Left ventricle myocardium inferior (tissue), 1 donor: ENCODE measurements around the gene DNAAF8. TPM values are rescaled to one million over a fixed set of nuclear protein-coding genes. Genes with fewer than 3 reads are reported as not detected.

Experiments
- DNase-seq: peaks from one replicate; pipeline ENCODE4 v3.0.0-alpha.2; 2020
- H3K27ac ChIP-seq: fragments of 200-600 bp; replicated peaks from 2 replicates; pipeline ENCODE4 v1.8.0; 2021
- H3K27me3 ChIP-seq: fragments of 200-600 bp; 2 replicates; pipeline ENCODE4 v1.8.0; 2021; ENCODE audit warnings: low read depth
- H3K36me3 ChIP-seq: fragments of 200-600 bp; 2 replicates; pipeline ENCODE4 v1.8.0; 2021
- H3K4me1 ChIP-seq: fragments of 200-600 bp; 2 replicates; pipeline ENCODE4 v1.8.0; 2021
- H3K4me3 ChIP-seq: fragments of 200-600 bp; 2 replicates; pipeline ENCODE4 v1.8.0; 2021; ENCODE audit warnings: mild to moderate bottlenecking, moderate library complexity
- H3K9me3 ChIP-seq: fragments of 200-600 bp; replicated peaks from 2 replicates; pipeline ENCODE4 v1.8.0; 2021
- intact Hi-C: fragments of 100-400 bp; cut with micrococcal nuclease; formaldehyde crosslinking; loops from one replicate; pipeline ENCODE4 v1.11.0; 2022
- total RNA-seq: library from RNA; stranded (reverse); fragmentation: NEBNext Ultra II Directional; extraction: Animal tissue kit (Norgen Biotek cat#: 25700); gene quantifications from one replicate; pipeline ENCODE4 v1.2.1, GENCODE V29; 2021
- TF ChIP-seq, protein P1 (sequence below): fragments of 200-600 bp; IDR thresholded peaks from 2 replicates; pipeline ENCODE4 v1.8.0; 2021; ENCODE audit warnings: antibody characterized with exemption, mild to moderate bottlenecking, borderline replicate concordance
- donor health status: DM: no; HTN: yes; CAD: no; lungs with severe emphysema.

The DNAAF8 gene
- total RNA-seq, 1 donor from 2014 or later = 0.77 TPM

DNA sequence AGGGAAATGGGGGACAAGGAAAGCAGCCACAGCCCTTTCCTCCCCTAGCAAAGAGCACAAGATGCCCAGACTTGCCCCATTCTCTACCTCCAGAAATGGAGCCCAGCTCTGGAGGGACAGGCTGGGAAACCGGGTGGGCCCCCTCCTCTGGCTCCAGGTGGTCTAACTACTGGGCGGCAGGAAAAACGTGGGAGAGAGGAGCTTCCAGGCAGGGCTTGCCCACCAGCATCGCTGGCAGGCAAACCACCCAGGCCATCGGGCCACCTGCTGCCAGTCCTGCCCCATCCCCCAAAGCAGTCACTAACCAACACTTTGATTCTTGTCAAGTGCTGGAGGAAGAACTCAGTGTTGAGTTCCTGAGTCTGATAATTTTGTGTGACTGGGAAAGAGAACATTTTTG, 15.9 kb upstream of the DNAAF8 start:
- H3K9me3 ChIP-seq = no peaks in the 10 kb centered on the region
- no peak overlapping the region for H3K27ac ChIP-seq
- H3K4me1 ChIP-seq = no peaks in the 10 kb centered on the region
- no peaks in the 10 kb centered on the region for H3K27me3 ChIP-seq
- no peak for DNase-seq
- TF ChIP-seq, protein P1, sequence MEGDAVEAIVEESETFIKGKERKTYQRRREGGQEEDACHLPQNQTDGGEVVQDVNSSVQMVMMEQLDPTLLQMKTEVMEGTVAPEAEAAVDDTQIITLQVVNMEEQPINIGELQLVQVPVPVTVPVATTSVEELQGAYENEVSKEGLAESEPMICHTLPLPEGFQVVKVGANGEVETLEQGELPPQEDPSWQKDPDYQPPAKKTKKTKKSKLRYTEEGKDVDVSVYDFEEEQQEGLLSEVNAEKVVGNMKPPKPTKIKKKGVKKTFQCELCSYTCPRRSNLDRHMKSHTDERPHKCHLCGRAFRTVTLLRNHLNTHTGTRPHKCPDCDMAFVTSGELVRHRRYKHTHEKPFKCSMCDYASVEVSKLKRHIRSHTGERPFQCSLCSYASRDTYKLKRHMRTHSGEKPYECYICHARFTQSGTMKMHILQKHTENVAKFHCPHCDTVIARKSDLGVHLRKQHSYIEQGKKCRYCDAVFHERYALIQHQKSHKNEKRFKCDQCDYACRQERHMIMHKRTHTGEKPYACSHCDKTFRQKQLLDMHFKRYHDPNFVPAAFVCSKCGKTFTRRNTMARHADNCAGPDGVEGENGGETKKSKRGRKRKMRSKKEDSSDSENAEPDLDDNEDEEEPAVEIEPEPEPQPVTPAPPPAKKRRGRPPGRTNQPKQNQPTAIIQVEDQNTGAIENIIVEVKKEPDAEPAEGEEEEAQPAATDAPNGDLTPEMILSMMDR = no peak
- H3K36me3 ChIP-seq = peaks cover 49% of the 10 kb centered on the region
- intact Hi-C loops = no loop called here
- H3K4me3 ChIP-seq = no peak overlapping the region

DNA sequence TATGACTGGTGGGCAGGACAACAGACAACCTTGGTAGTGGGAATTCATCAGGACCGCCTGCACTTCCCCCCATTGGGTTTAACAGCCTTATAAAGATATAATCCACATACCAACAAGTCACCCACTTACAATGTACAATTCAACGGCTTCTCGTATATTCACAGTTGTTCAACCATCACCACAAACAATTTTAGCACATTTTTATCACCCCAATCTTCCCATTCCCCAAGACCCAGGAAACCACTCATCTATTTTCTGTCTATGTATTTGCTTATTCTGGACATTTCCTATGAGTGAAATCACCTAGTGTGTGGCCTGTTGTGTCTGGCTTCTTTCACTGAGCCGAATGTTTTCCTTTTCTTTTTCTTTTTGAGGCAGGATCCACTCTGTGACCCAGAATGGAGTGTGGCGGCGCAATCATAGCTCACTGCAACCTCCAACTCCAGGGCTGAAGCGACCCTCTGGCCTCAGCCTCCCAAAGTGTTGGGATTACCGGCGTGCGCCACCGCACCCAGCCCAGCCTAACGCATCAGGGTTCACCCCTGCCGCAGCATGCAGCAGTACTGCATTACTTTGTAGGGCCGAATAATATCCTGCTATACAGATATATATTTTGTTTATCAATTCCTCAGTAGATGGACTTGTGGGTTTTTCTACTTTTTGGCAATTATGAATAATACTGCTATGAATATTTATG, 11.1 kb upstream of the DNAAF8 start:
- Histone ChIP-seq H3K4me1 (no peaks in the 10 kb centered on the region), H3K27ac (no peak overlapping the region), H3K27me3 (no peaks in the 10 kb centered on the region), H3K4me3 (no peak overlapping the region), H3K9me3 (no peaks in the 10 kb centered on the region), H3K36me3 (peaks cover 53% of the 10 kb centered on the region)
- TF ChIP-seq, protein P1 = no peak
- DNase-seq = no peak
- intact Hi-C loops = no loop called here

DNA sequence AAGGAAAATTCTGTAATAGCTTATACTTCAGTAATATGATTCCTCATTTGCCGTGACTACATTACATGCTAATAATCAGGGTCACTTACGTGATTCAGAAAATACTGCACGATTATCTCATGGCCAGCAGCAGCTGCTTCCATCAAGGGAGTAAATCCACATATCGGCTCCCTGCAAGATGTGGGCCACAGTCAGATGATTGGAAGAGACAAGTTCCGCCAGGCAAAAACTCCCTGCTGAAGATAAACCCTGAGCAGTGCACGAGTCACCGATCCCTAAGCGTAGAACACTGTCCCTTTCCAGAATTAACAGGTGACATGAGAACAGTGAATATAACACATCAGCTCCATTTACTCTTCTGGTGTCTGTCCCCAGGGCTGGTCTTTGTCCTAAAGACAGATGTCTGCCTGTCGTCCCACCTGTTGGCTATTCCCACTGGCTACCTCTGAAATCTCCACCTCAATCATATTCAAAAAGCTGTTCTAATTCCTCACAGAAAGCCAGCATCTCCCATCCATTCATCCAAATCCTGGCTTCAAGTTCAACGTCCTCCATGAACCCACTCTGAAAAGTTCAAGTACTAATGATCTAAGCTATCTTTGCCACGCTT, 9.6 kb upstream of the DNAAF8 start:
- intact Hi-C loops = no loop called here
- H3K36me3 ChIP-seq = peaks cover 55% of the 10 kb centered on the region
- no peaks in the 10 kb centered on the region for H3K4me1 ChIP-seq
- H3K9me3 ChIP-seq = no peaks in the 10 kb centered on the region
- TF ChIP-seq, protein P1 = no peak
- DNase-seq = no peak
- H3K27me3 ChIP-seq = no peaks in the 10 kb centered on the region
- no peak overlapping the region for H3K4me3 ChIP-seq
- no peak overlapping the region for H3K27ac ChIP-seq

DNA sequence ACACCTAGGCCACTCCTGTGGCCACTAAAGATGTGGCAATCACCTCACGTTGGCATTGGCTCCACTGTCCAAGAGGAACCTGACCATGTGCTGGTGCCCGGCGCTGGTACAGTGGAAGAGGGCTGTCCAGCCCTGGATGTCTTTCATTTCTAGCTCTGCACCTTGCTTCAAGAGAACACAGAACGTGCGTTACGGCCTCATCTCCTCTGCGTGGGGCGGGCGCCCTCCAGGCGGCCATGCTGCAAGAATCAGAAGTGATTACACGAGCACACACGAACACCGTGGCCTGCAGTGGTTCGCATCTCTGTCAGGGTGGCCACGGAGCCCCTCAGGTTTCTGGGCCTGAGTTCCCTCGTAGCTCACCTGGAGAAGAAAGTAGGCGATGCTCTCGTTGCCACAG, 7.7 kb upstream of the DNAAF8 start:
- no peak for DNase-seq
- TF ChIP-seq, protein P1 = no peak
- intact Hi-C loops = no loop called here
- Histone ChIP-seq H3K4me3 (no peak overlapping the region), H3K9me3 (no peaks in the 10 kb centered on the region), H3K27me3 (no peaks in the 10 kb centered on the region), H3K36me3 (peaks cover 73% of the 10 kb centered on the region), H3K27ac (no peak overlapping the region), H3K4me1 (no peaks in the 10 kb centered on the region)

DNA sequence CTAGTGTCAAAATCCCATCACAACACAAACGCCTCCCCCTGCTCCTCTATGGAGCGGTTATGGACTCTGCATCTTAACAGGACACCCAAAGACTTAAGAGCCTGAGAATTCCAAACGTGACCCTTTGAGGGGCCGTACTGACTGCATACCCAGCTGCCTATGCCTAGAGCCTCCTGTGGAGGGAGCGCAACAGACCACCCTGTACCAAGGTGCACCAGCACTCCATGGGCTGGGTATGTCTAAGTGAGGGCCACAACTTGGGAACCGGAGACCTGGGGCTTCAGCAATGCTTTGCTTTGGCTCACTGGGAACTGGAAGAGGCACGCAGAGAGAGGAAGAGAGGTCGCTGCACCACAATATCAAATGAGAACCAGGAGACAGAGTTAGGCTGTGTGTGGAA, 5.7 kb upstream of the DNAAF8 start:
- Histone ChIP-seq H3K9me3 (no peaks in the 10 kb centered on the region), H3K27ac (no peak overlapping the region), H3K4me1 (peaks cover 8% of the 10 kb centered on the region), H3K4me3 (no peak overlapping the region), H3K36me3 (peaks cover 66% of the 10 kb centered on the region), H3K27me3 (no peaks in the 10 kb centered on the region)
- TF ChIP-seq, protein P1 = no peak
- intact Hi-C loops = no loop called here
- DNase-seq = no peak
